Muscle of back (tissue), 11 donors: ENCODE data around the gene PHLDB2. TPM values are rescaled to one million over a fixed set of nuclear protein-coding genes. Genes with fewer than 3 reads are reported as not detected.

Experiments
- DNase-seq, 3 donors: peaks; one replicate each; pipeline versions ENCODE4 v3.0.0 to v3.0.0-alpha.2; 2013
- polyA plus RNA-seq, 10 donors: library from polyadenylated mRNA; unstranded; fragments of 120-200 nt; gene quantifications; one replicate each; pipeline ENCODE4 v1.2.1, GENCODE V29; 2013; ENCODE audit not compliant: insufficient read length in 10 of 10

The PHLDB2 gene
- polyA plus RNA-seq, 10 donors, result 41.9 to 87.5 (median 61.0) TPM

DNA sequence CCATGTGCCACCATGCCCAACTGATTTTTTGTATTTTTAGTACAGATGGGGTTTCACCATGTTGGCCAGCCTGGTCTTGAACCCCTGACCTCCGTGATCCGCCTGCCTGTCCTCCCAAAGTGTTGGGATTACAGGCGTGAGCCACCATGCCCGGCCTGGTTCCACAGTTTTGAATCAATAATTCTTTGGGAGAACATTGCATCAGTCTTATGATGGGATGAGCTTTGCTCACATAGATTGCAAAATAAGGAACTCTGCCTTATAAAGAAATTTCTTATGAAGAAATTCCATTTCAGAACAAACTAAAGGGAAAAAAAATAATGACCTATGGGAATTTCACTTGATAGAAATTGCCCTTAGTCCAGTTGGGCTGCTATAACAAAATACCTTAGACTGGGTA lies 159.6 kb downstream of the PHLDB2 start:
- DNase-seq, result no peak

DNA sequence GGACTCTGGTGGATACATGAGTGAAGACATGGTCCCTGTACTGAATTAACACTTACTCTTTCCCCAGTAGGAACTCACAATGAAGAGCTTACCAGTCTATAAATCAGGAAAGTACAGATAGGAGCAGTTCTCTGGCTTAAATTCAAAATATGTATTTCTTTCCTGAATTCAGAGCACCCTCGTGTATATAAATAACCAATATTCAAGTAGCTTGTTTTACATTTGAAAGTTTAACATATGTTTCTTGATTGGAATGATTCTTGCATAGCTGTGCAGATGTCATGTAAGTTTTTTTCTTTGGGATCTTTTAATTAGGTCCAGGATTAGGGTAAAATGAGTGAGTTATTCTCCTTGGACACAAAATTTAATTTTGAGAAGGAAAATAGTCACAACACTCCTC lies 160.7 kb downstream of the PHLDB2 start:
- no peak for DNase-seq

DNA sequence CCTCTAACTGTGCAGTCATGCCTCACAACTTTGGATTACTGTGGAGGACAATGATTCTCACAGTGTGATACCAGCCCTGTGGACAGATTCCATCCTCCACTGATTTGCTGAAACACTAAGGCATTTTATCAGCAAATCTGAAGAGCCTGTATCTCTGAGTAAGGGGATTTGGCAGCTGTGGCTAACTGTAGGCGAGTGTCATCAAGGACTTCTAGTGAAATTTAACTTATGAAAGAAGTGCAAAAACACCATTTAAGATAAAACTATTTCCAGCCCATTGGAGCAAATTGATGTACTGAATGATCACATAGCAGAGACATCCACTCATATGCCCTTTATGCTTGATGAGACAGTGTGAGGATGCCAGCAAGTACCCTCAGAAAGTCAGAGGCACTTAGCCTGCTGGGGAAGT lies 161.6 kb downstream of the PHLDB2 start:
- DNase-seq, result no peak

Other genes starting within 250 kb of the PHLDB2 start
- 1 to 10 TPM in 2 of 10 donors, under 1 TPM in 8; 0.62 to 1.1 (median 0.86) TPM for gene PLCXD2, start 184.6 kb upstream of the PHLDB2 start, polyA plus RNA-seq
- gene ABHD10, start 119.8 kb downstream of the PHLDB2 start, polyA plus RNA-seq, result 10 to 100 TPM; 21.3 to 26.5 (median 25.4) TPM
- 1 to 10 TPM; 3.0 to 6.0 (median 4.0) TPM for gene TAGLN3, start 139.7 kb downstream of the PHLDB2 start, polyA plus RNA-seq
- gene TMPRSS7, start 175.5 kb downstream of the PHLDB2 start, polyA plus RNA-seq, result not detected
- gene C3orf52, start 227.1 kb downstream of the PHLDB2 start, polyA plus RNA-seq, result 1 to 10 TPM; 3.3 to 6.0 (median 4.5) TPM